Parathyroid adenoma (tissue), 2 donors: ENCODE results near the gene GPC1.

Experiments used
- H2AFZ ChIP-seq: fragments of 300-600 bp; sonication (generic); one replicate; pipeline ENCODE4 v1.7.0; 2017; ENCODE audit warnings: antibody characterized with exemption, mild to moderate bottlenecking
- H3K27ac ChIP-seq: fragments of 300-600 bp; sonication (generic); one replicate; pipeline ENCODE4 v1.7.0; 2017
- H3K27me3 ChIP-seq: fragments of 300-600 bp; sonication (generic); one replicate; pipeline ENCODE4 v1.7.0; 2017; ENCODE audit warnings: low read length; ENCODE audit not compliant: control insufficient read depth, insufficient read depth
- H3K36me3 ChIP-seq: fragments of 300-600 bp; sonication (generic); one replicate; pipeline ENCODE4 v1.7.0; 2017; ENCODE audit warnings: low read length; ENCODE audit not compliant: control insufficient read depth, insufficient read depth
- H3K4me1 ChIP-seq: fragments of 300-600 bp; sonication (generic); one replicate; pipeline ENCODE4 v1.7.0; 2017; ENCODE audit warnings: control low read depth
- H3K4me2 ChIP-seq: fragments of 300-600 bp; sonication (generic); one replicate; pipeline ENCODE4 v1.7.0; 2017; ENCODE audit warnings: low read length
- H3K4me3 ChIP-seq: fragments of 300-600 bp; sonication (generic); one replicate; pipeline ENCODE4 v1.7.0; 2017; ENCODE audit warnings: low read depth, low read length
- H3K79me2 ChIP-seq: fragments of 300-600 bp; sonication (generic); one replicate; pipeline ENCODE4 v1.7.0; 2017; ENCODE audit warnings: control low read depth
- H3K9ac ChIP-seq: fragments of 300-600 bp; sonication (generic); one replicate; pipeline ENCODE4 v1.7.0; 2017; ENCODE audit warnings: mild to moderate bottlenecking
- H3K9me3 ChIP-seq: fragments of 300-600 bp; sonication (generic); one replicate; pipeline ENCODE4 v1.7.0; 2017; ENCODE audit warnings: low read length; ENCODE audit not compliant: control insufficient read depth
- CTCF ChIP-seq: fragments of 300-600 bp; sonication (generic); IDR thresholded peaks from one replicate; pipeline ENCODE4 v1.7.0; 2017; ENCODE audit warnings: antibody characterized with exemption, mild to moderate bottlenecking
- donor health status: primary hyperparathyroidism.

The GPC1 gene

GRCh38 chr2:240427729-240428128 is 7.7 kb upstream of the GPC1 start:
- Histone ChIP-seq H3K4me2 (no peak overlapping the region), H3K27me3 (no peaks in the 10 kb centered on the region), H3K36me3 (no peaks in the 10 kb centered on the region), H3K4me1 (peaks cover 2% of the 10 kb centered on the region), H3K79me2 (no peaks in the 10 kb centered on the region), H2AFZ (no peak overlapping the region), H3K9me3 (no peaks in the 10 kb centered on the region), H3K9ac (no peak overlapping the region), H3K27ac (no peak overlapping the region), H3K4me3 (no peak overlapping the region)
- TF ChIP-seq CTCF: no peak

- no peaks in the 10 kb centered on the region for H3K79me2 ChIP-seq
- H3K27me3 ChIP-seq: no peaks in the 10 kb centered on the region
- H3K4me2 ChIP-seq: no peak overlapping the region
- H3K9me3 ChIP-seq: no peaks in the 10 kb centered on the region
- H3K4me1 ChIP-seq: peaks cover 2% of the 10 kb centered on the region
- no peaks in the 10 kb centered on the region for H3K36me3 ChIP-seq
- H3K4me3 ChIP-seq: no peak overlapping the region
- no peak overlapping the region for H3K9ac ChIP-seq
- no peak overlapping the region for H2AFZ ChIP-seq
- no peak for TF ChIP-seq CTCF
- H3K27ac ChIP-seq: no peak overlapping the region
Measured at GRCh38 chr2:240428245-240428644, 7.2 kb upstream of the GPC1 start.

- TF ChIP-seq CTCF: no peak
- no peaks in the 10 kb centered on the region for H3K27me3 ChIP-seq
Measured at GRCh38 chr2:240429341-240429871, 6.1 kb upstream of the GPC1 start.

GRCh38 chr2:240429872-240430491 is 5.5 kb upstream of the GPC1 start:
- Histone ChIP-seq H3K27me3 (no peaks in the 10 kb centered on the region), H3K9me3 (no peaks in the 10 kb centered on the region), H3K36me3 (no peaks in the 10 kb centered on the region), H3K4me2 (no peak overlapping the region), H2AFZ (no peak overlapping the region), H3K4me3 (no peak overlapping the region), H3K27ac (no peak overlapping the region), H3K4me1 (peaks cover 2% of the 10 kb centered on the region), H3K9ac (no peak overlapping the region), H3K79me2 (no peaks in the 10 kb centered on the region)
- TF ChIP-seq CTCF: no peak

More at GRCh38 chr2:240429341-240429871, 6.1 kb upstream of the GPC1 start:
- Histone ChIP-seq H3K79me2 (no peaks in the 10 kb centered on the region), H2AFZ (no peak overlapping the region), H3K27ac (no peak overlapping the region), H3K9ac (no peak overlapping the region), H3K9me3 (no peaks in the 10 kb centered on the region), H3K4me2 (no peak overlapping the region), H3K4me3 (no peak overlapping the region), H3K4me1 (peaks cover 2% of the 10 kb centered on the region), H3K36me3 (no peaks in the 10 kb centered on the region)

GRCh38 chr2:240430595-240430994 is 4.9 kb upstream of the GPC1 start:
- H3K9me3 ChIP-seq: no peaks in the 10 kb centered on the region
- H3K4me2 ChIP-seq: no peak overlapping the region
- H2AFZ ChIP-seq: no peak overlapping the region
- no peak overlapping the region for H3K4me3 ChIP-seq
- H3K36me3 ChIP-seq: no peaks in the 10 kb centered on the region
- H3K79me2 ChIP-seq: no peaks in the 10 kb centered on the region
- H3K4me1 ChIP-seq: peaks cover 2% of the 10 kb centered on the region
- H3K27me3 ChIP-seq: no peaks in the 10 kb centered on the region
- TF ChIP-seq CTCF: no peak
- no peak overlapping the region for H3K9ac ChIP-seq
- H3K27ac ChIP-seq: no peak overlapping the region
